Activated naive CD4-positive, alpha-beta T cell treated with anti-CD3 and anti-CD28 coated beads, Interleukin-2, amount 50 U/mL, for 72 hours (primary cell): ENCODE results near the gene HORMAD2. TPM values are rescaled to one million over a fixed set of nuclear protein-coding genes. Genes with fewer than 3 reads are reported as not detected.
"Not testable (repeated sequence)": the region's sequence is repeated elsewhere in the genome, so short reads cannot be mapped to it uniquely, and the experiment has no call there.

Source experiments
- ATAC-seq, 2 donors: fragments of 150-1000 bp; cut with Tn5 transposase; 2 replicates each; pipeline ENCODE4 v1.10.0; 2021; ENCODE audit warnings: mild to moderate bottlenecking in 2 of 2, moderate library complexity in 2 of 2
- DNase-seq, 2 donors: peaks; one replicate each; pipeline ENCODE4 v3.0.0; 2021 to 2022; ENCODE audit warnings: low spot score in 2 of 2
- H3K27ac Mint-ChIP-seq, 2 donors: one replicate each; pipeline ENCODE4 v1.8.0; 2022; ENCODE audit warnings: mild to moderate bottlenecking in 2 of 2, mixed read lengths in 2 of 2
- H3K36me3 Mint-ChIP-seq, 2 donors: one replicate each; pipeline ENCODE4 v1.8.0; 2022; ENCODE audit warnings: mixed read lengths in 2 of 2
- H3K9me3 Mint-ChIP-seq, 2 donors: one replicate each; pipeline ENCODE4 v1.8.0; 2022; ENCODE audit warnings: mixed read lengths in 2 of 2
- total RNA-seq, 2 donors: library from RNA; stranded (reverse); gene quantifications; one replicate each; pipeline ENCODE4 v1.2.3, GENCODE V29; 2022

HORMAD2 gene
- total RNA-seq, 2 donors from 2014 or later: 0.27 TPM; not detected in 1

DNA sequence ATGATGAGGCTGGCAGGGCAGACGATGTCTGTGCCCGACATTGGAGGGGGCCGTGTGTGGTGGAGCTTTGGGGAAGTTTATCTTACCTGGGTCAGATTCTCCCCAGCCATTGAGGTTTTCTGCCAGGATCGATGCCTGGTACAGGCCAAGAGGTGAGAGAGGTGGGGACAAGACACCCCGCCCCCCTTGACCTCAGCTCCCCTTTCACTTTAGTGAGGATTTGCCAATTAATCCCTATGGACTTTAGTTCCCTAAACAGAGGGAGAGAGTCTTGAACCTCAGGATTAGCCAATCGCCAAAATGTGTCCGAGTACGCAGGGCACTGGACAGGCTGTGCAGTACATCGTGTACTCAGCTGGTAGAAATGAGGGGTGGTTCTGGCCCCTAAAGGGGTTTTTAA, 541 bp downstream of the HORMAD2 start:
- DNase-seq (no peak), ATAC-seq (no peak)
- no peak overlapping the region for H3K27ac Mint-ChIP-seq
- no peaks in the 10 kb centered on the region for H3K36me3 Mint-ChIP-seq
- H3K9me3 Mint-ChIP-seq: no peaks in the 10 kb centered on the region

DNA sequence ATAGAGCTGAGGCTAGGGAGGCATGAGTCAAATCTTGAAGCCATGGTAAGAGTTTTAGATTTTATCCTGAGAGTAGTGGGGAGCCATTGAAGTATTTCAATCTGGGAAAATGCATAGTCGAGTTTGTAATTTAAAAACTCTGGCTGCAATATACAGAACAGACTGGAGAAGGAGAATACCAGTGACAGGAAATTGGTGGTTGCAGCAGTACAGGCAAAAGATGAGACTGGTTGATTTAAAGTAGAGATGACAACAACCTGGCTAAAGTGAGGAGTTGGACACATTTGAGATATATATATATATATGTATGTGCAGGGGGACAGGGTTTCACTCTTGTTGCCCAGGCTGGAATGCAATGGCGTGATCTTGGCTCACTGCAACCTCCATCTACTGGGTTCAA, 6.2 kb downstream of the HORMAD2 start:
- no peak for ATAC-seq
- H3K36me3 Mint-ChIP-seq: no peaks in the 10 kb centered on the region
- DNase-seq: no peak
- no peaks in the 10 kb centered on the region for H3K9me3 Mint-ChIP-seq
- no peak overlapping the region for H3K27ac Mint-ChIP-seq

DNA sequence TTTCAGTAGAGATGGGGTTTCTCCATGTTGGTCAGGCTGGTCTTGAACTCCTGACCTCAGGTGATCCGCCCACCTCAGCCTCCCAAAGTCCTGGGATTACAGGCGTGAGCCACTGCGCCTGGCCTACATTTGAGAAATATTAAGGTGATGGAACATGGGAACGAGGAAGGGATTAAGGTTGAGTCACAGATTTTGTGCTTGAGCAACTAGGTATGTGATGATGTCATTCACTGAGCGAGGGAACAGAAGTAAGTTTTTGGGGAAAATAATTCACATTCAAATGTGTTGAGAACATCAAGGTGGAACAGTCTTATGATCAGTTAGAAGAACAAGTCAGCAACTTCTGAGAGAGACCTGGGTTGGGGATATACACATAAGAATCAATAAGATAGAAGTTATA, 6.8 kb downstream of the HORMAD2 start:
- not testable (repeated sequence) for H3K36me3 Mint-ChIP-seq, H3K9me3 Mint-ChIP-seq, ATAC-seq, DNase-seq
- H3K27ac Mint-ChIP-seq: peak overlapping the region in 1 of 2 donors; percentile 13

DNA sequence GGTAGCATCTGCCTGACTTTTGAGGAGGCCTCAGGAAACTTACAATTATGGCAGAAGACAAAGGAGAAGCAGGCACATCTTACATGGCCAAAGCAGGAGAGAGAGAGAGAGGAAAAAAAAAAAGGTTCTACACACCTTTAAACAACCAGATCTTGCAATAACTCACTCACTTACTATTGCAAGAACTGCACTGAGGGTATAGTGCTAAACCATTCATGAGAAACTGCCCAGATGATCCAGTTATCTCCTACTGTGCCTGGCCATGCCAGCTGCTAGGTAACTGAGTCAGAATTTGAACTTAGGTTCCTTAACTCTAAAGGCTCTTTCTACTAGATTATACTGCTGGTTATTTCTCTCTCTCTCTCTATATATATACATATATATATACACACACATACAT, 7.3 kb downstream of the HORMAD2 start:
- DNase-seq (no peak), ATAC-seq (no peak)
- peaks cover 0 to 2% of the 10 kb centered on the region in 2 donors for H3K36me3 Mint-ChIP-seq
- peak overlapping the region in 1 of 2 donors; percentile 13 for H3K27ac Mint-ChIP-seq
- H3K9me3 Mint-ChIP-seq: no peaks in the 10 kb centered on the region

DNA sequence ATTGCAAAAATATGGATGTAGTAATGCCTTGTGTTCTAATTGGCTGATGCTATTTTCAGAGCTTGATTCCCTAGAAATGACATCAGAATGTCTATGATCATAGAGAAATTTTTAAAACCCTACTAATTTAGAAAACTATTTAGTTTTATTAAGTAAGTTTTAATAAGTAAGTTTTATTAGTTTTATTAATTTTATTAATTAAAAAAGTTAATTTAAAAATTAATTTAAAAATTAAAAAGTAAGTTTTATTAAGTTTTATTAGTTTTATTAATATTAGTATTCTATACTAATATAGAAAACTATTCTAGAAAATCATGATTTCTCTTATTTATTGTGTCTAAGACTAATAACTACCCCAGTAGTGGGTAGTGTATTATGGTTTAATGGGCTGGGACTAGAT, 8.2 kb downstream of the HORMAD2 start:
- Mint-ChIP-seq H3K9me3 (peaks cover 0 to 5% of the 10 kb centered on the region in 2 donors), H3K27ac (no peak overlapping the region), H3K36me3 (peaks cover 0 to 6% of the 10 kb centered on the region in 2 donors)
- ATAC-seq (no peak), DNase-seq (no peak)

DNA sequence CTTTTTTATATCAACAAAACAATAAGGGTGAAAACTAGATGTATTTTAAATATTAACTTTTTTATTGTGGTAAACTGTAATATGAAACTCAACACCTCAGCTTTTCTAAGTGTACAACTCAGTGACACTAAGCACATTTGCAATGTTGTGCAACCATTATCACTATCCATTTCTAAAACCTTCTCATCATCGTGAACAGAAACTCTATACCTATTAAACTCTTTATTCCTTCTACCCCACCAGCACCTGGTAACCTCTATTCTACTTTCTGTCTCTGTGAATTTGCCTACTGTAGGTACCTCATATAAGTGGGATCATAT, 9.4 kb downstream of the HORMAD2 start:
- DNase-seq: no peak
- peaks cover 0 to 7% of the 10 kb centered on the region in 2 donors for H3K36me3 Mint-ChIP-seq
- H3K27ac Mint-ChIP-seq: no peak overlapping the region
- ATAC-seq: no peak
- peaks cover 0 to 6% of the 10 kb centered on the region in 2 donors for H3K9me3 Mint-ChIP-seq

DNA sequence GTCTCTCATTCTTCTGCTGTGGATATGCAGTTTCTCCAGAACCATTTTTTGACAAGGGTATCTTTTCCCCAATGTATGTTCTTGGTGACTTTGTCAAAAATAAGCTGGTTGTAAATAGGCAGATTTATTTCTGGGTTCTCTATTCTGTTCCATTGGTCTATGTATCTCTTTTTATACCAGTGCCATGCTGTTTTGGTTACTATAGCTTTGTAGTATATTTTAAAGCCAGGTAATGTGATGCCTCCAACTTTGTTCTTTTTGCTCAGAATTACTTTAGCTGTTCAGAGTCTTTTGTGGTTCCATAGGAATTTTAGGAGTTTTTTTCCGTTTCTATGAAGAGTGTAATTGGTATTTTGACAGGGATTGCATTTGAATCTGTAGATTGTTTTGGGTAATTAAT, 12.4 kb downstream of the HORMAD2 start:
- Mint-ChIP-seq H3K36me3 (peaks cover 0 to 17% of the 10 kb centered on the region in 2 donors), H3K9me3 (peaks cover 0 to 16% of the 10 kb centered on the region in 2 donors), H3K27ac (no peak overlapping the region)
- no peak for DNase-seq
- no peak for ATAC-seq

DNA sequence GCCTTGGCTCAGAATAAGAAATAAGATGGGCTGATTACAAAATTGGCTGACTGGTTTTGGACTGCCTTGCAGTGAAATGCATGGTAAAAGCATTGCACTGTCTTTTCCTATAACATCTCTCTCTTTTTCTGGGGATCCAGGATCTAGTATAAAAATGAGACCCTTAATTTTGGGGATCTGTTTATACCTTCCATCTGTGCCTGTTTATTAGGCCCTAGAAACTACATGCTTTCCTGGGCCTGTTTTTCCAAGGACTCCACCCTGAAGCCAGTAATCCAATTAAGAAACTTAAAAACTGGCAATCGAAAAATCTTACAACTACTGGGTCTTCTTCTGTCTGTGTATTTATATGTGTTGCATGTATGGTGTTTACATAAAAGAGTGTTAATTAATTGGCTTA, 14.5 kb downstream of the HORMAD2 start:
- DNase-seq (no peak), ATAC-seq (no peak)
- Mint-ChIP-seq H3K27ac (no peak overlapping the region), H3K9me3 (peaks cover 0 to 16% of the 10 kb centered on the region in 2 donors), H3K36me3 (peaks cover 0 to 17% of the 10 kb centered on the region in 2 donors)

DNA sequence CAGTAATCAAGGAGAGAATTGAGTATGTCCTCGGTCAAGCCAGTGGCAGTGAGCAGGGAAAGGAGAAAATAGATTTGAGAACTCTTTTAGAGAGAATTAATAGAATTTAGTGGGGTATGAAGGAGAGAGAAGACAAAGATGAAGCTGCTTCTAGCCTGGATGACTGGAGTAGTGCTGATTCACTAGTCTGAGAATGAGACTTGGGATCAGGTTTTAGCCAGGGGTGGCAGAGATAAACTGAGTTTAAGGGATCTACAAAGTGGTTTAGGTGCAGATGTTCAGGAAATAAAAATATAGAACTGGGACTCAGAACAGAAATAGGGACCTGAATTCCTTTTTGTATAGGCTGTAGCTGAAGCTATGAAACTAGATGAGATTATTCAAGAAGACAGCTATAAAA, 17.6 kb downstream of the HORMAD2 start:
- no peak for DNase-seq
- Mint-ChIP-seq H3K27ac (no peak overlapping the region), H3K36me3 (peaks cover 0 to 13% of the 10 kb centered on the region in 2 donors), H3K9me3 (peaks cover 0 to 13% of the 10 kb centered on the region in 2 donors)
- no peak for ATAC-seq

DNA sequence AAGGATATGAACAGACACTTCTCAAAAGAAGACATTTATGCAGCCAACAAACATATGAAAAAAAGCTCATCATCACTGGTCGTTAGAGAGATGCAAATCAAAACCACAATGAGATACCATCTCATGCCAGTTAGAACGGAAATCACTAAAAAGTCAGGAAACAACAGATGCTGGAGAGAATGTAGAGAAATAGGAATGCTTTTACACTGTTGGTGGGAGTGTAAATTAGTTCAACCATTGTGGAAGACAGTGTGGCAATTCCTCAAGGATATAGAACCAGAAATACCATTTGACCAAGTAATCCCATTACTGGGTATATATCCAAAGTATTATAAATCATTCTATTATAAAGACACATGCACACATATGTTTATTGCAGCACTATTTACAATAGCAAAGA, 20.5 kb downstream of the HORMAD2 start:
- not testable (repeated sequence) for H3K9me3 Mint-ChIP-seq, ATAC-seq, H3K36me3 Mint-ChIP-seq, DNase-seq
- H3K27ac Mint-ChIP-seq: peak overlapping the region in 1 of 2 donors; percentile 2

DNA sequence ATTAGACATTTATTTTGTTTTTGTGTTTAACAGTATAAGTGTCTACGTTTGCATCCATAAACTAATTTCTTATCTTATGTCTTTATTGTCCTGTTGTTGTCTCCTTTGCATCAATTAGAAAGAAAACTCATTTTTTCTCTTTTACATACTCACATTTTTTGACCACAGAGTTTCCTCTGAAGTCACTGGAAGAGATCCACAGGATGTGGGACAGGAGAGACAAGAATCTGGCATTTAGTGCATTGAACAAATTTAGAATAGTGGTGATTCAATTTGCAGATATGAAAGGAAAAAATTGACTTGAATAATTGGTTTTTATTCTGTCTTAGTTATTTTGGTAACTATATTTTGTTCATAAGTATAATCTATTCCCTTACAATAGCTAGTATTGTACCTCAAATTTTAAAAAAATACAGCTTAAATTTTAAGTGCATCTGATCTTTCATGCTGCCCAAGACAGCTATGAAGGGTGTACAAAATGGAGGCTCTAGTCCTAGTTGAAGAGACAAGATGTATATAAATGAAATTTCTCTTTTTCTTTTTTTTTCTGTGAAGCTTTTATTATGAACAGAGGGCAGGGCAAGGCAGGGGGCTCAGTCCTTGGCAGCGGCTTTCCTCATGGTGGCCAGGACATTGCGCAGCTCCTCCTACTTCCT, 24.4 kb downstream of the HORMAD2 start:
- Mint-ChIP-seq H3K27ac (peak overlapping the region; percentile 74 to 75), H3K9me3 (no peaks in the 10 kb centered on the region), H3K36me3 (no peaks in the 10 kb centered on the region)
- DNase-seq (no peak), ATAC-seq (peak; percentile 70 to 75)

DNA sequence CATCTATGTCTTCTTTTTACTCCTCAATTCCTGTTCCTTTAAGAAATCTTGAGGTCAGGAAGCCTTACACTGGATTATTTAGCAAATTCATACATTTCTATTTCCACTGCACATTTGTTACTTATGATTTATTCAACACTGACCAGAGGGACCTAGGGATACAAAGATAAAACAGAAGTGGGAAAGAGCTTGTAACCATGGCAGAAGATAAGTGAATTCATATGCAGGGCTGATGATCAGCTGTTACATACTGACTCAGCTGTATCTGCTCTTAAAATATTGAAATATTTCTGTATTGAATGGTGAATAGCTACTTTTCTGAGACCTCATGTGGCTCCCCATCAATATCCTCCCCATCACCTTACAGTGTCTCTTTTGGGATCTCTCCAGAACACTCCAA, 25.2 kb downstream of the HORMAD2 start:
- Mint-ChIP-seq H3K9me3 (no peaks in the 10 kb centered on the region), H3K27ac (peak overlapping the region; percentile 74 to 75), H3K36me3 (no peaks in the 10 kb centered on the region)
- ATAC-seq (no peak), DNase-seq (no peak)

DNA sequence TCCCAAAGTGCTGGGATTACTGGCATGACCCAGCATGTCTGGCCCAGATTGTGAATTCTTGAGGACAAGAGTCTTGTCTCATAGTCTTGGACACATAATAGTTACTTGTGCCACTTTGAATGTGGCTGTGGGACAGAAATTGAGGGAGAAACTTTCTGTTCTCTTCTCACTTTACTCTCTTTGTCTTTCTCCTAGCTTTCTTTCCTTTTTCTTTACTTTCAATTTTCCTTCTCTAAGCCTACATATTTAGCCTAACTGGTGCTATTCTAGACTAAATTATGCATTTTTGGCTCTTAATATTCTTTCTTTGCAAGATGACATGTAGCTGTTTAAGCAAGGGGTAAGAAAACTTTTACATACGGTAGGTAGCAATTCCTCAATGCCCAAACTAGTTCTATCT, 33.2 kb downstream of the HORMAD2 start:
- H3K36me3 Mint-ChIP-seq: peaks cover 0 to 5% of the 10 kb centered on the region in 2 donors
- H3K27ac Mint-ChIP-seq: no peak overlapping the region
- DNase-seq: no peak
- ATAC-seq: no peak
- H3K9me3 Mint-ChIP-seq: peaks cover 0 to 4% of the 10 kb centered on the region in 2 donors

DNA sequence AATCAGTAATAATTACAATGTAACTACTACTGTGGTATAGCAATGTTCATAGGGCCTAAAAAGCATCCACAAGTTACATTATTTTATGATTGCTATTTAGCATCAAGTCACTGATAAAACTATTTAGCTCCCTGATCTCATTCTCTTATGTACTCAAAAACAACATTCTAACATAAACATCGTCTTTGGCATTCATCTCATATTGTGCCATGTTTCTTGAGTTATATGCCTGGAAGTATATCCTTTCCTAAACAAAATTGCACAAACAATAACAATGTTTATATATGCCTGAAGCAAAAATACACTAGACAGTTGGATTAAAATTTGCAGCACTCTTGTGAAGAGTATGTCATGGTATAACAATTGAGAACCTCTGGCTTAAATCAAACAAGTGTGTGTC, 34.1 kb downstream of the HORMAD2 start:
- no peak for DNase-seq
- Mint-ChIP-seq H3K9me3 (peaks cover 0 to 6% of the 10 kb centered on the region in 2 donors), H3K27ac (no peak overlapping the region), H3K36me3 (peaks cover 0 to 5% of the 10 kb centered on the region in 2 donors)
- ATAC-seq: no peak

DNA sequence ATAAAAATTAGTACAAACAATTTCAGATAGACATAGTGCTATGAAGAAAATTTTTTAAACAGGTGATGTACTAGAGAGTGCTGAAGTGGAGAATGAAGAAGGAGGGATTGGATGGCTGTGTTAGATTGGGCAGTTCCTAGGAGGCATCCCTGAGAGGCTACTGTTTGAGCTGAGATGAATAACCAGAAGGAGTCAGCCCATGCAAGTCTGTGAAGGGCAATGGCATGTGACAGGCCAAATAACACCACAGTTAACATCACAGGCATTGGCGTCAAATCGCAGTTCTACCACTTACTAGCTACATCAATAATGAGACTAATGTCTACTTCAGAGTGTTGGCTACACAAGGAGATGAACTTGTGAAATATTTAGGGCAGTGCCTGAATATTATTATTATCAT, 35.4 kb downstream of the HORMAD2 start:
- H3K27ac Mint-ChIP-seq: no peak overlapping the region
- ATAC-seq (no peak), DNase-seq (no peak)
- peaks cover 0 to 5% of the 10 kb centered on the region in 2 donors for H3K36me3 Mint-ChIP-seq
- H3K9me3 Mint-ChIP-seq: peaks cover 0 to 9% of the 10 kb centered on the region in 2 donors

DNA sequence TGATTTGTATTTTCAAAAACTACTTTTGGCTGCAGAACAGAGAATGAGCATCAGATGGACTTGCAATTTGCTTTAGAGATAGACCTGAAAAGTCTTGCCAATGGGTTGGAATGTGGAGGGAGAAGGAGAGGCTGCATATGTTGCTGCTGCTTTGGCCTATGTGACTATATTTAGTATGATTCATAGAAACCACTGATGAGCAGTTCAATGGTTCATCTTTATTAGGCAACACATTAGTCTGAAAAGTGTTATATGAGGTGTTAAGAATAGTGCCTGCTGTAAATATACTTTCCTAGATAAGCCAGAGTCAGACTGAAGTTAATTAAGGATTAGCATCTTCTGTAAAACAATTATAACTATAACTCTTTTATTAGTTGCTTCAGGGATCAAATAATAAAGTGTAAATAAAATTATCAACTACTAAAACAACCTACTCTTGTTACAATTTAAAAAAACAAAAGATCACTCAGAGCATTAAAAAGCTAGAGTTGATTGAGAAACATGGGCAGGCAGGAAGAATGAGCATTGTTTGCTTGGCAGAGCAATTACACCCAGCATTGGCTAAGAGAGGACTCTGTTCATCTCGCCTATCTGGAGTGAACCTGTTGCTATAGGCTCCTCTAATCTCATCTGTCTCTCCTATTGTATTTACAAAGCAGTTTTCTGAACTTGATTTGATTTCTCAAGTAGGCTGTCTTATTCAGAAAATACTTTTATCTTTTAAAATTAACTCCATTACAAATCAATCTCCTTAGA, 36.3 kb downstream of the HORMAD2 start:
- Mint-ChIP-seq H3K36me3 (peaks cover 0 to 5% of the 10 kb centered on the region in 2 donors), H3K9me3 (peaks cover 0 to 9% of the 10 kb centered on the region in 2 donors), H3K27ac (no peak overlapping the region)
- DNase-seq (no peak), ATAC-seq (peak in 1 of 2 donors; percentile 73)

DNA sequence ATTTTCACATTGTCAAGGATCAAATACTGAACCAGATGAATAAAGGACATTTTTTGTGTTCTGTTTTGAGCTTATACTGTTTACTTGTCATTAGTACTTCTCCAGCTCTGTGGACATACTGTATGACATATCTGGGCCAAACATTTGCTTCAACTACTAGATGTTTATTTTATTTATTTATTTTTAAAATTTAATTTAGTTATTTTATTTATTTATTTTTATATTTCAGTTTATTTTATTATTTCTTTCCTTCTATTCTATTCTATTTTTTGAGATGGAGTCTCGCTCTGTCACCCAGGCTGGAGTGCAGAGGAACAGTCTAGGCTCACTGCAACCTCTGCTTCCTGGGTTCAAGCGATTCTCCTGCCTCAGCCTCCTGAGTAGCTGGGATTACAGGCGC, 37.0 kb downstream of the HORMAD2 start:
- ATAC-seq (no peak), DNase-seq (no peak)
- no peak overlapping the region for H3K27ac Mint-ChIP-seq
- peaks cover 0 to 5% of the 10 kb centered on the region in 2 donors for H3K36me3 Mint-ChIP-seq
- H3K9me3 Mint-ChIP-seq: peaks cover 0 to 9% of the 10 kb centered on the region in 2 donors

DNA sequence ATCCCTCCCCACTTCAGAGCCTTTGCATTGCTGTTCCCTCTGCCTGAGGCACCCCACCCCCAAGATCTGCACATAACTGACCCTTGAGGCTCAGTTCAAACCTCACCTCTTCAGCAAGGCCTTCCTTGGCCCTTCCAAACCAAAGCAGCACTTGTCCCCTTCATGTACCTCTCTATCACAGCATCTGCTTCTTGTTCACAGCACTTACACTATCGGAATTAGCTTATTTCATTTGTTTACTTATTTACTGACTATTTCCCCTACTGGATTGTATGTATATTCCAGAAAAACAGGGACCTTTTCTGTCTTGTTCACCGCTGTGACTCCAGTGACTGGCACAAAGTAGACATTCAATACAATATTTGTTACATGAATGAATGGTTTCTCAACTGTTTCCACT, 38.0 kb downstream of the HORMAD2 start:
- peaks cover 0 to 9% of the 10 kb centered on the region in 2 donors for H3K9me3 Mint-ChIP-seq
- peaks cover 0 to 5% of the 10 kb centered on the region in 2 donors for H3K36me3 Mint-ChIP-seq
- no peak overlapping the region for H3K27ac Mint-ChIP-seq
- no peak for ATAC-seq
- DNase-seq: no peak
